AG08395 (cell line): ENCODE measurements around the gene LRP5.

ENCODE experiments used
- DNase-seq: peaks from one replicate; pipeline ENCODE4 v3.0.0; 2012; ENCODE audit warnings: mixed read lengths, low spot score

LRP5 gene

GRCh38 chr11:68309621-68310185 lies 2.7 kb upstream of the LRP5 start:
- no peak for DNase-seq

DNA sequence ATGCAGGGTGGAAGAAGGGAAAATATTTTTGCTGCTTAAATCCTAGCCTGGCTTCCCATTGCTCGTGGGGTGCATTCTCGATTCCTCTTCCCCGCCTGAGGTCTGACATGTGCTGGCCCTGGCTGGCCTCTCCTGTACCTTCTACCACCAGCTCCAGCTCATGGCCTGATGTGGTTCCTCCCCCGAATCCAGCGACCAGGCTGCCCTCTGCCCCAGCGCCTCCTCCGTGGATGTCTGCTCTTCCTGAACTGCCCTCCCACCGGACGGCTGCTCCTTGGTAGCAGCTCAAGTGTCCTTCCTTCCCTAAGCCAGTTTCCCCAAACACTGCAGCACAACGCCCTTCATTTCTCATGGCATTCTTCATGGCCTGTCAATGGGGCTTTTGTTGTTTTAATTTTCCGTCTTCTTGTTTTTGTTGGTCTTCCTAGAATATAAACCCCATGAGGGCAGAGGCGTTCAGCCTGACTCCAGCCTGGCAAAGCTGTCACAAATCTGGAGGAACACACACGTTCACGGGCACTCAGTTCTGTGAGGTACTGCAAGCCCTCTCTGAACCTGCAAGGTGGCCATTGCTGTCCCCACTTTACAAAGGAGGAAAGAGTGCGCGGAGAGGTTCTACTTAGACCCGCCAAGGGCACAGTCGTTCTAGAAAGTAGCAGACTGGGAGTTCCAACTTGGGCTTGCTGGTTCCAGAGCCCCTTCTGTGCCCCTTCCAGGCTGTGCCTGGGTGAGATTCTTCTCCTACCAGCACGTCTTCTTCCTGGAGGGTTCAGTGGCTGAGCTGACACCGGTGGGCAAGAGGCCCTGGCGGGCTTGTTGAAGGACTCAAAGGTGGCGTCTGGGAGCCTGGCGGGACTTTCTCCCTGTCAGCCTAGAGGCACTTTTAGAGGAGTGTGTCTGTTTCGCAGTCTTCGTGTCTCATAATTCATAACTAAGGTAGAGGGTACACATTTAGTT lies 953 bp upstream of the LRP5 start:
- no peak for DNase-seq

DNA sequence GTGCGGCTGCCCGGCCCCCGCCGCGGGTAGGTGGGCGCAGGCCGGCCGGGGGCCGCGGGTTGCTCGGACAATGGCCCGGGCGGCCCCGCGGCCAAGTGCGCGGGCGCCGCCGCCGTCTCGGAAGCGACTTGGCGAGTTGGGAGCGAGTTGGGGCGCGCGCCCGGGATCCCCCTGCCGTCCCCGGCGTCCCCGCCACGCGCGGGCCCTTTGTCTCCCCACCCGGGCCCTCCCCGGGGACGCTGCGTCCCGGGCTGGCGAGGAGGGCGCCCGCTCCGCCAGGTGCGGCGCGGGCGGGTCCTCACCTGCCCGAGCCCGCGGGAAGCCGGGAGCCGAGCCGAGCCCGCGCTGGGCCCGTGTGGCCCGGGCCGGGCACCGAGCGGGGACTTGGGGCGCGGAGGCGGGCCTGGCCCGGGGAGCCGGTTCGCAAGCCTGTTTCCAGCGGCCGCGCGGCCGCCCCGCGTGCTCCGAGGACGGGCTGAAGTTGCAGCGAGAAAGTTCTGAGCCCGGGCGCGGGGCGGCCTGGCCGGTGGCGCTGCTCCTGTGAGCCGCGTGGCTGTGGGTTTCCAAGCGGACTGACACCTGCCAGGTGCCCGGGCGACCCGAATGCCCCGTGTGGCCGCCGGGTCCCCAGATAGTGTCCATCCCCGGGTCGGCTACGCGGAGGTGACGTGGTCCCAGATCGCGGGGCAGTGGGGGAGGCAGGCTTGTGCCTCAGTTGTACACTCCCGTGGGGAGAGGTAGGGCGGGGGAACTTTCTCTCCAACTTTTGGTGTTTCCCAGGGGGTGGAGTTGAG lies 586 bp downstream of the LRP5 start:
- DNase-seq, result peak; percentile 24

- no peak for DNase-seq
These were observed 1.3 kb downstream of the LRP5 start for GRCh38 chr11:68313574-68314202.

- peak; percentile 24 for DNase-seq
These were observed 2.1 kb downstream of the LRP5 start for GRCh38 chr11:68314203-68315170.

- DNase-seq, result no peak
These were observed 3.0 kb downstream of the LRP5 start for GRCh38 chr11:68315171-68315920.

DNA sequence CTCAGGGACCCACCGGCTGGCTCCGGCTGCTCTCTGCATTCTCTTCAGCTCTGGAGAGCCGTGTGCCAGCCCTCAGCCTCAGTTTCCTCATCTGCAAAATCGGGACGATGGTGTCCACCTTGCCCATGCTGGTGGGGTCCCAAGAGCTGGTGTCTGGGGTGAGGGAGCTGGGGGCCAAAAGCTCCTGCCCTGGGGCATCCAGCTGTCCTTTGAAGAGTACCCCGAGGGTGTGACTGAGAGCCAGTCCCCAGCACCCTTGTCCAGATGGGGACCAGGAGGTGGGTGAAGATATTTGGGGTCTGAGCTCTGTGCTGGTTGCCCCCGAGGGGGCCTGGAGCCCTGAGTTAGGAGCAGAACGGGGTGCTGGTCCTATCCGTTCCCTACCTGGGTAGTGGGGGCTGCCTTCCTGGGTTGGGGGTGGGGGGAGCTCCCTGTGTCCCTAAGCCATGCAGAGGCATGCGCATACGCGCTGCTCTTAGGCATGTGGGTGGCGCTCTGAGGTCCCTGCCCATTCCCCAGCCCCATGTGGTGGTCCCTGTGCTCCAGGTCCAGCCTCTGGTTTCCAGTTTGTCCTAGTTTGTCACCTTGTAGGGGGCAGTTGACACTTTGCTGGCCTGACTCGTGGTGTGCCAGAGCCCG lies 4.9 kb downstream of the LRP5 start:
- DNase-seq, result no peak

DNA sequence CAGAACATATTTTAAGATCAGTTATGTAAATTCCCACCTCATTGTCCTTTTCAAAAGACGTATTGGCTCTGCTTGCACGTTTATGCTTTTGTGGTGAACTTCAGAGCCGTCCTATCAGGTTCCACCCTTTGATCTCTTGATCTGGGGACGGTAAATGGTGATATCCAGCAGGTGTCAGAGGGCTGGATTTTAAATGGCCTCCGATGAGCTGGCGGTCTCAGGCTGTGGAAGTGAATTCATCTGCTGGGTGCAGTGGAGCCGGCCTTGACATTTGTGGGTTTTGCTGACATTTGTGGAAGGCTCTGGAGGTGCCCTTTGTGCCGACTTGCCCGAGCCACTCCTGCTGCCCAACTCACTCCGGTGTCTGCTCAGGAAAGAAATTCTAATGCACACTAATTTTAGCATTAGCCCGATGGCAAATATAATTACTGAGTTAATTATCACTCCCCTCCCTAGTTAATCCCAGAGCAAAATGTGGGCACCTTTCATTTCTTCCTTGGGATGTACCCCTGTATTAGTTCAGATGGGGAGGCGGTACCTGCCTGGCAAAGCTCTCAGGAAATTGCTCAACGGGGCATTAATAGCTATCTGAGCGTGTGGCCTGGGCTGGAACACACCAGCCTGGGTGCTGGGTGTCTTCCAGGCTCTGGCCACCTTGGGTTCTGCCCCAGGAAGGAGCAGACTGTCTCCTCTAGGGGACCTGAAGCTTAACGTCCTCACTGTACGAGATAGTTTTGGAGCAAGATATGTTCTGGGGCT lies 9.1 kb downstream of the LRP5 start:
- no peak for DNase-seq

- DNase-seq, result no peak
These were observed 9.7 kb downstream of the LRP5 start for GRCh38 chr11:68322052-68322430.

DNA sequence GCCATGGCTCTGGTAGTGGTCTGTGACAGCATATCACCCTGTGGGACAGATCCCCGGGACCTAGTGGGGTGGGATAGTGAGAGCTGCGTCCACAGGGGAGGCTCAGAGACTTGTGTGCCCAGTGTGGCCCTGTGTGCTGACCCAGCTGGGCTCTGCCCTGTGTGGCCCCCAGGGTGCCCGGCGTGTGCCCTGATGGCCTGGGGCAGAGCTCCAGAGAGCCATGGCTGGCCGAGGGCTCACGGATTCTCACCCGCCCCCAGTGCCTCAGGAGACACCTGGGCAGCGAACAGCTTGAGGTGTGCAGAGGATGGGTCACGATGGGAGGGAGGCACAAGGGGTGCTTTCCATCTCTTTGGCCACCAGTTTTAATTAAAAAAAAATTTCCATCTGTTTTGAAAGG lies 11.8 kb downstream of the LRP5 start:
- DNase-seq, result no peak

- DNase-seq, result no peak
These were observed 12.3 kb downstream of the LRP5 start for GRCh38 chr11:68324695-68325094.

- DNase-seq, result no peak
These were observed 13.0 kb downstream of the LRP5 start for GRCh38 chr11:68325183-68325906.

GRCh38 chr11:68325907-68326220 lies 13.5 kb downstream of the LRP5 start:
- DNase-seq, result no peak

GRCh38 chr11:68326334-68327215 lies 14.2 kb downstream of the LRP5 start:
- DNase-seq, result no peak

DNA sequence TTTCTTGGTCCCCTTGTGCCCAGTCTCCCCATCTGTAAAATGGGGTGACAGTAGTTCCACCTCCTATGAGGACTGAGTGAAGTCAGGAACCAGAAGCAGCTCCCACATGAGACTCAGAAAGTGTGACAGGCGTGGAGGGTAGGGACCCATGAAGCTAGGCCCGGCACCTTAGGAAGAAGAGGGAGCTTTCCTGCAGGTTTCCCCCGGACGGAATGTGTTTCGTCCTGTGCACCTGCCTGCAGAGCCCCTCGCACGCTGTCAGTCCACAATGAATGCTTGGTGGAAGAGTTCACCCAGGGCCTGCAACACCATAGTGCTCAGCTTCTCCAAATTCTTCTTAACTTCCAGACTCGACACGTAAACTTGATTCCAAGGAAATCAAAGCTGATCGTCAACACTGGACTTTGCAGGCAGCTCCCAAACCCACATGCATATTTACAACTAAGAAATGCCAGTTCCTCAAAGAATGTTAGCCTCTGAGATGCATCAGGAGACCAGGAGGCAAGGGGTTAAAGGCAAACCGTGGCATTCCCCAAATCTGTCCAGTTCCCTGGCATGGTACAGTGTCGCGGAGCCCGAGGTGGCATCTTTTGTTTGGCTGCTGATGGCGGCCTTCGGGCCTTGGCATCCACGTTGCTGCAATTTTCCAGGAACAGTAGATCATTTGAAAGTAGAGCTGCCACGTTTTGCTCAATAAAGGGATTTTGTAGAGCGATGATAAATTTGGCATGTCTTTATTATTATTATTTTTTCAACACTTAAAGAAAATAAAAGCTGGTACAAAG lies 15.4 kb downstream of the LRP5 start:
- no peak for DNase-seq

DNA sequence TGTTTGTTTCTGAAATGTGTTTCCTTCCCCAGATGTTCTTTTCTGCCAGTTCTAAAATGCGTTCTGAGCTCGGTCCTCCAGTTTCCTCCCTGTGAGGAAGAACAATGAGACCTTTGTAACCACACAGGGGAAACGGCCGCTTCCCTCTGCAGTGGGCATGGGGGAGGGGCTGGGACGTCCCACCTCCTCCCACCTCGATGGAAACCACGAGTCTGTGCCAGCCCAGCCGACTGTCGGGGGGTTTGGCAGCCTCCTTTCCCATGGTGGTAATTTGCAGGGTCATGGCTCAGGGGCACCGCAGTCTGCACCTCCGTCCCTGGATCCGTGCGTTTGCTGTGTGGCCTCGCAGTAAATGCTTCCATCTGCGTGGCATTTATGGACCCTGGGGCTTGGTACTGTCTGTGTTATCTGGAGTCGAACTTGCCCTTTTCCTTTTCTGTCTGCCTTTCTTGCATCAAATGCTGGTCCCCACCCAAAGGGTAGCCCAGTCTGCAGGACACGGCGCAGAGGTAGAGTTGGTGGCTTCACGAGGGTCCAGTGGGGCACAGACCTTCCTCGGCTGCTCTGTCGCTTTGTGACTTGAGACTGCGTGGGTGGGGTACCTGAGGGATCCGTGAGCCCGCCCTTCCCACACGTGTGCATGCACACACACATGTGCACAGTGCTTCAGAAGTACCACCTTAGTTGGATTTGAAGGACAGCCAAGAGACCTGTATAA lies 16.1 kb downstream of the LRP5 start:
- no peak for DNase-seq
